NT2/D1 (cell line): Measurements from ENCODE around the gene TSKS.

Experiments used
- YY1 ChIP-seq: IDR thresholded peaks from 2 replicates; pipeline ENCODE4 v1.6.1; 2011; ENCODE audit not compliant: insufficient read length, insufficient read depth
- ZNF274 ChIP-seq: IDR thresholded peaks from 2 replicates; pipeline ENCODE4 v1.6.1; 2011; ENCODE audit warnings: mild to moderate bottlenecking, low read depth, low read length

DNA sequence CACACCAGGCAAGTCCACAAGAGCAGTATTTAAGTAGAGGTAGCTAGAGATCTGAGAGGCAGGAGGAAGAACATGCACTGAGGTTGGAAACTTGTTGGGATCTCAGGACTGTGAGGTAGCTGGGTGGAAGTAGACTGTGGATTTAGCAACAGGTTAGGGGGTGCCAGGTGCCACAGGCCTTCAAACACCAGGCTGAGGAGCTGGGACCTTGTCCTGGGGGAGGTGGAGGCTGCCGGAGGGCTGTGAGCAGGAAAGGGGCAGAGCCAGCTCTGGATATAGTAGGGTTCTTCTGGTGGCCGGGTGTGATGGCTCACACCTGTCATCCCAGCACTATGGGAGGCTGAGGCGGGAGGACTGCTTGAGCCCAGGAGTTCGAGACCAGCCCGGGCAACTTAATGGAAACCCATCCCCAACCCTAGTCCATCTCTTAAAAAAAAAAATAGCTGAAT, 46.9 kb upstream of the TSKS start:
- TF ChIP-seq YY1 = no peak
- no peak for TF ChIP-seq ZNF274
